ENCODE measurements around the gene INPP5D.

INPP5D gene

GRCh38 chr2:233221378-233222063 is 161.4 kb downstream of the INPP5D start:
- TF ChIP-seq CTCF (IDR thresholded peaks at IDR 0.05; ENCODE audit: insufficient read depth, low read length, poor library complexity, severe bottlenecking): no peak
- H3K4me3 ChIP-seq (replicated peaks; ENCODE audit: low read depth, low read length): no peak overlapping the region
- no peaks in the 10 kb centered on the region for H3K27me3 ChIP-seq (replicated peaks; ENCODE audit: control insufficient read depth, insufficient read depth, low read length)
- no peak for DNase-seq (ENCODE audit: extremely low read depth, insufficient read length)
- H3K36me3 ChIP-seq (ENCODE audit: control insufficient read depth, insufficient read depth, low read length): no peaks in the 10 kb centered on the region

- Histone ChIP-seq H3K4me3 (replicated peaks; ENCODE audit: low read depth, low read length) (no peak overlapping the region), H3K27me3 (replicated peaks; ENCODE audit: control insufficient read depth, insufficient read depth, low read length) (no peaks in the 10 kb centered on the region), H3K36me3 (ENCODE audit: control insufficient read depth, insufficient read depth, low read length) (no peaks in the 10 kb centered on the region)
- DNase-seq (ENCODE audit: extremely low read depth, insufficient read length): peak; percentile 50
- TF ChIP-seq CTCF (IDR thresholded peaks at IDR 0.05; ENCODE audit: insufficient read depth, low read length, poor library complexity, severe bottlenecking): no peak
These were observed 163.1 kb downstream of the INPP5D start for GRCh38 chr2:233223059-233223894.

- Histone ChIP-seq H3K27me3 (replicated peaks; ENCODE audit: control insufficient read depth, insufficient read depth, low read length) (no peaks in the 10 kb centered on the region), H3K36me3 (ENCODE audit: control insufficient read depth, insufficient read depth, low read length) (no peaks in the 10 kb centered on the region), H3K4me3 (replicated peaks; ENCODE audit: low read depth, low read length) (no peak overlapping the region)
- TF ChIP-seq CTCF (IDR thresholded peaks at IDR 0.05; ENCODE audit: insufficient read depth, low read length, poor library complexity, severe bottlenecking): no peak
- no peak for DNase-seq (ENCODE audit: extremely low read depth, insufficient read length)
These were observed 165.3 kb downstream of the INPP5D start for GRCh38 chr2:233225230-233226068.

- DNase-seq (ENCODE audit: extremely low read depth, insufficient read length): no peak
- H3K27me3 ChIP-seq (replicated peaks; ENCODE audit: control insufficient read depth, insufficient read depth, low read length): no peaks in the 10 kb centered on the region
- no peaks in the 10 kb centered on the region for H3K36me3 ChIP-seq (ENCODE audit: control insufficient read depth, insufficient read depth, low read length)
- TF ChIP-seq CTCF (IDR thresholded peaks at IDR 0.05; ENCODE audit: insufficient read depth, low read length, poor library complexity, severe bottlenecking): no peak
- no peak overlapping the region for H3K4me3 ChIP-seq (replicated peaks; ENCODE audit: low read depth, low read length)
These were observed 166.4 kb downstream of the INPP5D start for GRCh38 chr2:233226511-233227031.

GRCh38 chr2:233227346-233227978 is 167.3 kb downstream of the INPP5D start:
- TF ChIP-seq CTCF (IDR thresholded peaks at IDR 0.05; ENCODE audit: insufficient read depth, low read length, poor library complexity, severe bottlenecking): no peak
- DNase-seq (ENCODE audit: extremely low read depth, insufficient read length): no peak

More at GRCh38 chr2:233227346-233227978, 167.3 kb downstream of the INPP5D start:
- Histone ChIP-seq H3K27me3 (replicated peaks; ENCODE audit: control insufficient read depth, insufficient read depth, low read length) (no peaks in the 10 kb centered on the region), H3K36me3 (ENCODE audit: control insufficient read depth, insufficient read depth, low read length) (no peaks in the 10 kb centered on the region), H3K4me3 (replicated peaks; ENCODE audit: low read depth, low read length) (no peak overlapping the region)
